Heart left ventricle (tissue), 13 donors: ENCODE data around the gene DYNC2H1.

Experiments used
- POLR2A ChIP-seq, 2 donors: fragments of 450-650 bp; IDR thresholded peaks; one replicate each; pipeline ENCODE4 v1.6.1; 2017; ENCODE audit warnings: antibody characterized with exemption in 2 of 2, mild to moderate bottlenecking in 2 of 2, moderate library complexity in 2 of 2
- TF ChIP-seq, protein P1 (sequence below), 12 donors: fragments of 200-600 bp; sonication (generic) in 4 of 12; IDR thresholded peaks; one replicate each; pipeline versions ENCODE4 v1.5.0 to v1.8.0; 2018 to 2022; ENCODE audit warnings: antibody characterized with exemption in 12 of 12, mild to moderate bottlenecking in 5 of 12
- donor health status: ischemic (EF 13 %, LVEDD 7.1; RV severe dilation, severe dysfunction).
- donor health status: DM: no; HTN: yes; CAD: no.
- donor health status: DM: no; HTN: no; CAD: no.
- donor health status: ischemic (EF 25% LVEDD 6.9; RV normal size, moderate dysfunction).
- donor health status: ischemic (EF 25% LVEDD 5.7; RV mildly dilated, moderate dysfunction).
- donor health status: ischemic (EF 35%, LVEDD 5.7; RV mildly dilated, moderate dysfunction).
- donor health status: nonischemic (EF 11% LVEDD 7.7; RV severe dilation, severe dysfunction).
- donor health status: DM: yes; HTN: yes; CAD: no.
- donor health status: PGD.
- donor health status: ischemic (EF 29% LVEDD 5.4; RV normal size, mild dysfunction).
- donor health status: nonischemic (EF 23%, LVEDD 6.1; RV moderate dilation, normal function).

DNA sequence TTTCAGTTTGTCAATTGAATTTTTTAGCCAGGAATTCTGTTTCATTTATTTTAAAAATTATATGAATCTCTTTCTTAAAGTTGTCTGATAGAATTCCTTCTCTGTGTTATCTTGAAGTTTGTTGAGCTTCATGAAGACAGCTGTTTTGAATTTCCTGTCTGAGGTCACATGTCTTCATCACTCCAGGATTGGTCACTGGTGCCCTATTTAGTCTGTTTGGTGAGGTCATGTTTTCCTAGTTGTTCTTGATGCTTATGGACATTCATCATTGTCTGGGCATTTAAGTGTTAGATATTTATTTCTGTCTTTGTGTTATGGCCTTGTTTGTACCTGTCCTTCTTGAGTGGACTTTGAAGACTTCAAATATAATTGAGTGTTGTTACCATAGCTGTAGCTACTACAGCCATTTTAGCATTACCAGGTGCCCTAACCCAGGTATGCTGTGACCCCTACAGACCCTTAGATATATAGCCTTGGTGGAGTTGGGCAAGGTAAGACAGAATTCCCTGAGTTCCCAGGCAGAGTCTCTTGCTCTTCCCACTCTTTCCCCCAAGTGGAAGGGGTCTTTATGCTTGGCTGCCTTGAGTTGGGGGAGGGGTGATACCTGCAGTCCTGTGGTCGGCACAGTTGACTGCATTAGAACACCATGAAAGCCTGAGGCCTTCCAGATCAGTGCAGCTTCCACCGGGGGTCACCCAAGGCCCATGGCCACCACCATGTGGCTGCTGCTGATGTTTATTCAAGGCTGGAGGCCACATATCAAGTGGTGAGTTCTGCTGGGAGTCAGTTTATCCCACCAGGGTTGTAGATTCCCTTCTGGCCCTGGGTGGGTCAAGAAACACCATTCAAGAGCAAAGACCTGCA, 229.6 kb downstream of the DYNC2H1 start:
- TF ChIP-seq, protein P1, sequence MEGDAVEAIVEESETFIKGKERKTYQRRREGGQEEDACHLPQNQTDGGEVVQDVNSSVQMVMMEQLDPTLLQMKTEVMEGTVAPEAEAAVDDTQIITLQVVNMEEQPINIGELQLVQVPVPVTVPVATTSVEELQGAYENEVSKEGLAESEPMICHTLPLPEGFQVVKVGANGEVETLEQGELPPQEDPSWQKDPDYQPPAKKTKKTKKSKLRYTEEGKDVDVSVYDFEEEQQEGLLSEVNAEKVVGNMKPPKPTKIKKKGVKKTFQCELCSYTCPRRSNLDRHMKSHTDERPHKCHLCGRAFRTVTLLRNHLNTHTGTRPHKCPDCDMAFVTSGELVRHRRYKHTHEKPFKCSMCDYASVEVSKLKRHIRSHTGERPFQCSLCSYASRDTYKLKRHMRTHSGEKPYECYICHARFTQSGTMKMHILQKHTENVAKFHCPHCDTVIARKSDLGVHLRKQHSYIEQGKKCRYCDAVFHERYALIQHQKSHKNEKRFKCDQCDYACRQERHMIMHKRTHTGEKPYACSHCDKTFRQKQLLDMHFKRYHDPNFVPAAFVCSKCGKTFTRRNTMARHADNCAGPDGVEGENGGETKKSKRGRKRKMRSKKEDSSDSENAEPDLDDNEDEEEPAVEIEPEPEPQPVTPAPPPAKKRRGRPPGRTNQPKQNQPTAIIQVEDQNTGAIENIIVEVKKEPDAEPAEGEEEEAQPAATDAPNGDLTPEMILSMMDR (IDR thresholded peaks at IDR 0.05) = no peak
- no peak for TF ChIP-seq POLR2A (IDR thresholded peaks at IDR 0.05)
